ENCODE results near the gene ANKRD12.

The ANKRD12 gene

GRCh38 chr18:9287036-9287435 lies 150.5 kb downstream of the ANKRD12 start:
- TF ChIP-seq CTCF (conservative IDR thresholded peaks at IDR 0.05) = no peak

GRCh38 chr18:9289698-9290097 lies 153.1 kb downstream of the ANKRD12 start:
- H3K27ac ChIP-seq = no peak overlapping the region
- TF ChIP-seq CTCF (conservative IDR thresholded peaks at IDR 0.05) = no peak

More at GRCh38 chr18:9287036-9287435, 150.5 kb downstream of the ANKRD12 start:
- H3K27ac ChIP-seq = no peak overlapping the region

- no peak overlapping the region for H3K27ac ChIP-seq
- TF ChIP-seq CTCF (conservative IDR thresholded peaks at IDR 0.05) = no peak
Measured at GRCh38 chr18:9290156-9290555, 153.6 kb downstream of the ANKRD12 start.

- H3K27ac ChIP-seq = no peak overlapping the region
Measured at GRCh38 chr18:9292047-9292446, 155.5 kb downstream of the ANKRD12 start.

GRCh38 chr18:9293948-9294347 lies 157.4 kb downstream of the ANKRD12 start:
- H3K27ac ChIP-seq = no peak overlapping the region
- no peak for TF ChIP-seq CTCF (conservative IDR thresholded peaks at IDR 0.05)

More at GRCh38 chr18:9292047-9292446, 155.5 kb downstream of the ANKRD12 start:
- no peak for TF ChIP-seq CTCF (conservative IDR thresholded peaks at IDR 0.05)

GRCh38 chr18:9296233-9297006 lies 159.8 kb downstream of the ANKRD12 start:
- H3K27ac ChIP-seq = no peak overlapping the region
- no peak for TF ChIP-seq CTCF (conservative IDR thresholded peaks at IDR 0.05)

- H3K27ac ChIP-seq = no peak overlapping the region
- TF ChIP-seq CTCF (conservative IDR thresholded peaks at IDR 0.05) = no peak
Measured at GRCh38 chr18:9297007-9297393, 160.4 kb downstream of the ANKRD12 start.

Data from VCaP (cell line).